Endothelial cell of umbilical vein (primary cell): ENCODE data around the gene IL4I1.

Experiments
- EZH2 ChIP-seq: IDR thresholded peaks from 2 replicates; pipeline ENCODE4 v1.6.1; 2012; ENCODE audit warnings: borderline replicate concordance, low read depth, mild to moderate bottlenecking, moderate library complexity, low read length, inconsistent platforms; ENCODE audit not compliant: severe bottlenecking
- FOS ChIP-seq: IDR thresholded peaks from 2 replicates; pipeline ENCODE4 v1.6.1; 2011; ENCODE audit warnings: mild to moderate bottlenecking, low read length, moderate library complexity, borderline replicate concordance; ENCODE audit not compliant: insufficient read depth
- GATA2 ChIP-seq: IDR thresholded peaks from 2 replicates; pipeline ENCODE4 v1.7.0; 2011; ENCODE audit warnings: low read depth, mild to moderate bottlenecking, moderate library complexity, mixed read lengths, low read length; ENCODE audit not compliant: insufficient read length, insufficient read depth
- JUN ChIP-seq: IDR thresholded peaks from 2 replicates; pipeline ENCODE4 v1.6.1; 2011; ENCODE audit warnings: borderline replicate concordance, low read depth; ENCODE audit not compliant: insufficient read length, insufficient read depth
- MYC ChIP-seq: IDR thresholded peaks from one replicate; pipeline ENCODE4 v1.6.1; 2011; ENCODE audit warnings: mild to moderate bottlenecking, low read depth, low read length
- POLR2A ChIP-seq: IDR thresholded peaks from 2 replicates; pipeline ENCODE4 v1.6.1; 2012; ENCODE audit warnings: low read depth, mild to moderate bottlenecking, control low read depth, low read length
- POLR2AphosphoS5 ChIP-seq: IDR thresholded peaks from 2 replicates; pipeline ENCODE4 v1.6.1; 2012; ENCODE audit warnings: low read depth, mild to moderate bottlenecking, control low read depth, low read length, moderate library complexity; ENCODE audit not compliant: insufficient read depth
- TF ChIP-seq, protein P1 (sequence below), 2 donors: IDR thresholded peaks; 1 replicate in 1 of 2; 2 replicates in 1 of 2; pipeline ENCODE4 v1.5.1; 2011; ENCODE audit warnings: low read length in 2 of 2, mild to moderate bottlenecking in 2 of 2, moderate library complexity in 2 of 2, control low read depth in 1 of 2, inconsistent platforms in 1 of 2, low read depth in 1 of 2; ENCODE audit not compliant: insufficient read depth in 1 of 2; ENCODE audit errors: extremely low read depth in 1 of 2
- TF ChIP-seq, protein P2 (sequence below): IDR thresholded peaks from 2 replicates; pipeline ENCODE4 v1.6.1; 2011; ENCODE audit not compliant: insufficient read depth, insufficient read length

DNA sequence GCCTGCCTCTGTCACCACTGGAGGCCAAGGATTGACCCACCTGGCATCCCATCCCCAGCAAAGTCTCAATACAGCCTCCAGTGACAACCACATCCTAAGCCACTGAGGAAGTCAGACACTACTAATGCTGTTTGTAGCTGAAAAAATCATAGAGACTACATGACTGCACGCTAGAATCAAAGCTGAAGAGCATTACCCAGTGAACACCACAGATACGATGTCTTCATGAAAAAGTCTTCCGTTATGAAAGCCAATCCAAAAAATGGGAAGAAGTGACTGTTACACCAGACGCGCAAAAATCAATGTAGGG, 43.8 kb upstream of the IL4I1 start:
- TF ChIP-seq JUN (no peak), EZH2 (no peak), POLR2A (no peak), GATA2 (no peak), POLR2AphosphoS5 (no peak), FOS (no peak), MYC (no peak)
- TF ChIP-seq, protein P1, sequence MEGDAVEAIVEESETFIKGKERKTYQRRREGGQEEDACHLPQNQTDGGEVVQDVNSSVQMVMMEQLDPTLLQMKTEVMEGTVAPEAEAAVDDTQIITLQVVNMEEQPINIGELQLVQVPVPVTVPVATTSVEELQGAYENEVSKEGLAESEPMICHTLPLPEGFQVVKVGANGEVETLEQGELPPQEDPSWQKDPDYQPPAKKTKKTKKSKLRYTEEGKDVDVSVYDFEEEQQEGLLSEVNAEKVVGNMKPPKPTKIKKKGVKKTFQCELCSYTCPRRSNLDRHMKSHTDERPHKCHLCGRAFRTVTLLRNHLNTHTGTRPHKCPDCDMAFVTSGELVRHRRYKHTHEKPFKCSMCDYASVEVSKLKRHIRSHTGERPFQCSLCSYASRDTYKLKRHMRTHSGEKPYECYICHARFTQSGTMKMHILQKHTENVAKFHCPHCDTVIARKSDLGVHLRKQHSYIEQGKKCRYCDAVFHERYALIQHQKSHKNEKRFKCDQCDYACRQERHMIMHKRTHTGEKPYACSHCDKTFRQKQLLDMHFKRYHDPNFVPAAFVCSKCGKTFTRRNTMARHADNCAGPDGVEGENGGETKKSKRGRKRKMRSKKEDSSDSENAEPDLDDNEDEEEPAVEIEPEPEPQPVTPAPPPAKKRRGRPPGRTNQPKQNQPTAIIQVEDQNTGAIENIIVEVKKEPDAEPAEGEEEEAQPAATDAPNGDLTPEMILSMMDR (IDR thresholded peaks at IDR 0.05; ENCODE audit: extremely low read depth in 1 of 2, insufficient read depth in 1 of 2, low read depth in 1 of 2, low read length in 2 of 2), result no peak
- TF ChIP-seq, protein P2, sequence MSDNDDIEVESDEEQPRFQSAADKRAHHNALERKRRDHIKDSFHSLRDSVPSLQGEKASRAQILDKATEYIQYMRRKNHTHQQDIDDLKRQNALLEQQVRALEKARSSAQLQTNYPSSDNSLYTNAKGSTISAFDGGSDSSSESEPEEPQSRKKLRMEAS, result no peak
